H9 (cell line): ENCODE measurements around the gene PRSS21. TPM values are rescaled to one million over a fixed set of nuclear protein-coding genes. Genes with fewer than 3 reads are reported as not detected.

ENCODE experiments used
- DNase-seq: peaks from one replicate; pipeline ENCODE4 v3.0.0-alpha.2; 2017
- H2AFZ ChIP-seq: one replicate; pipeline ENCODE4 v1.6.1; 2013; ENCODE audit warnings: mild to moderate bottlenecking, low read length, control low read depth, moderate library complexity
- H2AK5ac ChIP-seq: 2 replicates; pipeline ENCODE4 v1.6.1; 2013; ENCODE audit warnings: low read length, control low read depth, mixed read lengths; ENCODE audit not compliant: insufficient read length
- H2BK120ac ChIP-seq: one replicate; pipeline ENCODE4 v1.6.1; 2013; ENCODE audit warnings: low read depth, mild to moderate bottlenecking, low read length, control low read depth, inconsistent platforms; ENCODE audit not compliant: poor library complexity, severe bottlenecking
- H2BK12ac ChIP-seq: 2 replicates; pipeline ENCODE4 v1.6.1; 2013; ENCODE audit warnings: low read length, control low read depth, mixed read lengths, low read depth; ENCODE audit not compliant: insufficient read length
- H2BK15ac ChIP-seq: 2 replicates; pipeline ENCODE4 v1.6.1; 2013; ENCODE audit warnings: low read depth, low read length, control low read depth
- H2BK20ac ChIP-seq: one replicate; pipeline ENCODE4 v1.6.1; 2013; ENCODE audit warnings: low read depth, mild to moderate bottlenecking, low read length, control low read depth, inconsistent platforms; ENCODE audit not compliant: poor library complexity, severe bottlenecking
- H2BK5ac ChIP-seq: 2 replicates; pipeline ENCODE4 v1.6.1; 2013; ENCODE audit warnings: low read length, control low read depth, mixed read lengths; ENCODE audit not compliant: insufficient read length
- H3K14ac ChIP-seq: 2 replicates; pipeline ENCODE4 v1.6.1; 2013; ENCODE audit warnings: low read length, control low read depth; ENCODE audit not compliant: insufficient read depth
- H3K18ac ChIP-seq: 2 replicates; pipeline ENCODE4 v1.6.1; 2013; ENCODE audit warnings: low read depth, mild to moderate bottlenecking, mixed read lengths, low read length, control low read depth; ENCODE audit not compliant: insufficient read length
- H3K23ac ChIP-seq: 2 replicates; pipeline ENCODE4 v1.6.1; 2013; ENCODE audit warnings: low read length, control low read depth, mixed read lengths, low read depth; ENCODE audit not compliant: insufficient read length
- H3K23me2 ChIP-seq: 2 replicates; pipeline ENCODE4 v1.6.1; 2013; ENCODE audit warnings: low read depth, mild to moderate bottlenecking, mixed read lengths, low read length, control low read depth; ENCODE audit not compliant: insufficient read length, poor library complexity, severe bottlenecking
- H3K27ac ChIP-seq: 2 replicates; pipeline ENCODE4 v1.5.1; 2013; ENCODE audit warnings: low read length, control low read depth, mixed read lengths, low read depth; ENCODE audit not compliant: insufficient read length
- H3K27me3 ChIP-seq: 2 replicates; pipeline ENCODE4 v1.6.1; 2013; ENCODE audit warnings: low read length, control low read depth, inconsistent platforms; ENCODE audit not compliant: insufficient read depth
- H3K4ac ChIP-seq: 2 replicates; pipeline ENCODE4 v1.6.1; 2013; ENCODE audit warnings: low read depth, mild to moderate bottlenecking, control low read depth, inconsistent platforms, low read length, moderate library complexity
- H3K4me1 ChIP-seq: 2 replicates; pipeline ENCODE4 v1.6.1; 2013; ENCODE audit warnings: low read length, control low read depth, inconsistent platforms; ENCODE audit not compliant: insufficient read depth
- H3K4me2 ChIP-seq: 2 replicates; pipeline ENCODE4 v1.6.1; 2013; ENCODE audit warnings: low read length, control low read depth, mixed read lengths; ENCODE audit not compliant: insufficient read length, insufficient read depth
- H3K56ac ChIP-seq: 2 replicates; pipeline ENCODE4 v1.6.1; 2013; ENCODE audit warnings: low read depth, mild to moderate bottlenecking, mixed read lengths, low read length, control low read depth; ENCODE audit not compliant: insufficient read length
- H3K79me1 ChIP-seq: 2 replicates; pipeline ENCODE4 v1.6.1; 2013; ENCODE audit warnings: low read depth, mild to moderate bottlenecking, moderate library complexity, low read length, control low read depth, inconsistent platforms; ENCODE audit not compliant: insufficient read depth, poor library complexity, severe bottlenecking
- H3K79me2 ChIP-seq: 2 replicates; pipeline ENCODE4 v1.6.1; 2013; ENCODE audit warnings: low read length, control low read depth, inconsistent platforms; ENCODE audit not compliant: insufficient read depth
- H3K9ac ChIP-seq: 2 replicates; pipeline ENCODE4 v1.6.1; 2013; ENCODE audit warnings: low read length, control low read depth, mixed read lengths; ENCODE audit not compliant: insufficient read length; ENCODE audit errors: extremely low read depth
- H3K9me3 ChIP-seq: one replicate; pipeline ENCODE4 v1.6.1; 2013; ENCODE audit warnings: low read depth, low read length, inconsistent platforms; ENCODE audit not compliant: control insufficient read depth
- H3T11ph ChIP-seq: one replicate; pipeline ENCODE4 v1.6.1; 2013; ENCODE audit warnings: mild to moderate bottlenecking, low read length, control low read depth, inconsistent platforms
- H4K20me1 ChIP-seq: one replicate; pipeline ENCODE4 v1.6.1; 2013; ENCODE audit not compliant: control insufficient read depth, insufficient read length, insufficient read depth
- H4K5ac ChIP-seq: 2 replicates; pipeline ENCODE4 v1.6.1; 2013; ENCODE audit warnings: low read depth, mild to moderate bottlenecking, mixed read lengths, low read length, control low read depth; ENCODE audit not compliant: insufficient read length
- H4K8ac ChIP-seq: replicated peaks from 2 replicates; pipeline ENCODE4 v1.6.1; 2013; ENCODE audit warnings: low read length, control low read depth, mixed read lengths, low read depth; ENCODE audit not compliant: insufficient read length
- H4K91ac ChIP-seq: 2 replicates; pipeline ENCODE4 v1.6.1; 2013; ENCODE audit warnings: low read depth, mild to moderate bottlenecking, moderate library complexity, mixed read lengths, low read length, control low read depth; ENCODE audit not compliant: insufficient read length
- H3K27ac Mint-ChIP-seq, 3 experiments: 2 replicates in 2 of 3; 3 replicates in 1 of 3; pipeline ENCODE4 v1.8.0; 2020 to 2021; ENCODE audit warnings: mixed read lengths in 3 of 3, mild to moderate bottlenecking in 1 of 3, moderate library complexity in 1 of 3
- H3K27me3 Mint-ChIP-seq: 2 replicates; pipeline ENCODE4 v1.8.0; 2021; ENCODE audit warnings: low read depth, mild to moderate bottlenecking, moderate library complexity, mixed read lengths
- H3K36me3 Mint-ChIP-seq, 3 experiments: 2 replicates in 2 of 3; 3 replicates in 1 of 3; pipeline ENCODE4 v1.8.0; 2020 to 2021; ENCODE audit warnings: low read depth in 3 of 3, mixed read lengths in 3 of 3; ENCODE audit not compliant: insufficient read depth in 1 of 3
- H3K4me1 Mint-ChIP-seq, 2 experiments: 2 replicates each; pipeline ENCODE4 v1.8.0; 2020; ENCODE audit warnings: mixed read lengths in 2 of 2
- H3K4me3 Mint-ChIP-seq, 2 experiments: 2 replicates in 1 of 2; 3 replicates in 1 of 2; pipeline ENCODE4 v1.8.0; 2020 to 2021; ENCODE audit warnings: mild to moderate bottlenecking in 2 of 2, mixed read lengths in 2 of 2, moderate library complexity in 1 of 2
- H3K9me3 Mint-ChIP-seq, 2 experiments: 2 replicates in 1 of 2; 3 replicates in 1 of 2; pipeline ENCODE4 v1.8.0; 2020; ENCODE audit warnings: mild to moderate bottlenecking in 2 of 2, mixed read lengths in 2 of 2, moderate library complexity in 1 of 2
- WGBS: extraction: QIAGEN DNeasy Blood & Tissue Kit; methylation state at CpG from one replicate; pipeline ENCODE4 v1.1.7; 2013; ENCODE audit warnings: missing lambda C conversion rate, low lambda C conversion rate, mixed read lengths; ENCODE audit not compliant: insufficient read length; ENCODE audit errors: extremely low coverage; 5-methylcytosine and 5-hydroxymethylcytosine counted together
- total RNA-seq: library from RNA; stranded (reverse); gene quantifications from 2 replicates; pipeline ENCODE4 v1.2.1, GENCODE V29; 2021
- TF ChIP-seq, protein P1 (sequence below): fragments of 200-600 bp; sonication (generic); conservative IDR thresholded peaks from 3 replicates; pipeline ENCODE4 v1.8.0; 2021; ENCODE audit warnings: antibody characterized with exemption, mild to moderate bottlenecking

PRSS21 gene
- total RNA-seq, 1 experiment from 2014 or later = not detected

- Histone ChIP-seq H3K79me2 (peaks cover 2% of the 10 kb centered on the region; the same call in 1 of the 2 replicates), H3K27ac (no peak overlapping the region), H3K4me1 (no peaks in the 10 kb centered on the region), H2AK5ac (no peak overlapping the region), H2BK5ac (no peak overlapping the region), H4K20me1 (no peaks in the 10 kb centered on the region), H3K23ac (no peak overlapping the region), H3K4me2 (no peak overlapping the region), H2AFZ (no peak overlapping the region), H4K91ac (no peak overlapping the region), H3K79me1 (peaks cover 16% of the 10 kb centered on the region), H3K56ac (no peak overlapping the region), H3K9me3 (no peaks in the 10 kb centered on the region), H2BK12ac (no peak overlapping the region), H4K5ac (no peak overlapping the region), H4K8ac (no peak overlapping the region), H2BK120ac (no peak overlapping the region), H3K18ac (no peak overlapping the region), H2BK15ac (no peak overlapping the region), H3K4ac (no peak overlapping the region), H3K27me3 (no peaks in the 10 kb centered on the region), H3K9ac (no peak overlapping the region), H3K14ac (no peak overlapping the region), H3K23me2 (no peaks in the 10 kb centered on the region), H3T11ph (no peak overlapping the region), H2BK20ac (no peak overlapping the region)
- Mint-ChIP-seq H3K27ac (peak overlapping the region; percentile 33 to 92 (median 90); a peak in 4 of 7 replicates), H3K27me3 (peaks cover 4% of the 10 kb centered on the region), H3K4me1 (peaks cover 10 to 33% of the 10 kb centered on the region in 2 experiments; a peak in 3 of 4 replicates), H3K9me3 (peaks cover 5 to 15% of the 10 kb centered on the region in 2 experiments), H3K36me3 (peaks cover 69 to 98% (median 95%) of the 10 kb centered on the region in 3 experiments), H3K4me3 (no peak overlapping the region)
- no peak for DNase-seq
- TF ChIP-seq, protein P1, sequence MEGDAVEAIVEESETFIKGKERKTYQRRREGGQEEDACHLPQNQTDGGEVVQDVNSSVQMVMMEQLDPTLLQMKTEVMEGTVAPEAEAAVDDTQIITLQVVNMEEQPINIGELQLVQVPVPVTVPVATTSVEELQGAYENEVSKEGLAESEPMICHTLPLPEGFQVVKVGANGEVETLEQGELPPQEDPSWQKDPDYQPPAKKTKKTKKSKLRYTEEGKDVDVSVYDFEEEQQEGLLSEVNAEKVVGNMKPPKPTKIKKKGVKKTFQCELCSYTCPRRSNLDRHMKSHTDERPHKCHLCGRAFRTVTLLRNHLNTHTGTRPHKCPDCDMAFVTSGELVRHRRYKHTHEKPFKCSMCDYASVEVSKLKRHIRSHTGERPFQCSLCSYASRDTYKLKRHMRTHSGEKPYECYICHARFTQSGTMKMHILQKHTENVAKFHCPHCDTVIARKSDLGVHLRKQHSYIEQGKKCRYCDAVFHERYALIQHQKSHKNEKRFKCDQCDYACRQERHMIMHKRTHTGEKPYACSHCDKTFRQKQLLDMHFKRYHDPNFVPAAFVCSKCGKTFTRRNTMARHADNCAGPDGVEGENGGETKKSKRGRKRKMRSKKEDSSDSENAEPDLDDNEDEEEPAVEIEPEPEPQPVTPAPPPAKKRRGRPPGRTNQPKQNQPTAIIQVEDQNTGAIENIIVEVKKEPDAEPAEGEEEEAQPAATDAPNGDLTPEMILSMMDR = no peak
- WGBS = no CpG with 5 or more reads among the region's 14 CpGs
Measured at GRCh38 chr16:2769675-2770056, 47.4 kb upstream of the PRSS21 start.
